Right renal pelvis (tissue), 4 donors: ENCODE results near the gene PA2G4. TPM values are rescaled to one million over a fixed set of nuclear protein-coding genes. Genes with fewer than 3 reads are reported as not detected.

Experiments
- DNase-seq, 4 donors: peaks; one replicate each; pipeline ENCODE4 v3.0.0-alpha.2; 2013; ENCODE audit warnings: low read depth in 4 of 4, low spot score in 3 of 4, missing footprints in 1 of 4
- polyA plus RNA-seq, 4 donors: library from polyadenylated mRNA; unstranded; fragments of 120-200 nt; gene quantifications; one replicate each; pipeline ENCODE4 v1.2.1, GENCODE V29; 2013; ENCODE audit not compliant: insufficient read length in 4 of 4

Gene PA2G4
- polyA plus RNA-seq, 4 donors, result 146 to 157 (median 151) TPM

GRCh38 chr12:56162468-56163290 is 58.3 kb downstream of the PA2G4 start:
- DNase-seq, result no peak

Other genes starting within 250 kb of the PA2G4 start
- 10 to 100 TPM; 33.6 to 41.2 (median 39.1) TPM for gene PYM1, start 176.7 kb upstream of the PA2G4 start, polyA plus RNA-seq
- 10 to 100 TPM; 13.9 to 23.4 (median 20.0) TPM for gene DGKA, start 173.4 kb upstream of the PA2G4 start, polyA plus RNA-seq
- 1 to 10 TPM; 2.1 to 3.5 (median 3.1) TPM for gene PMEL, start 138.5 kb upstream of the PA2G4 start, polyA plus RNA-seq
- gene CDK2, start 137.7 kb upstream of the PA2G4 start, polyA plus RNA-seq, result 10 to 100 TPM; 59.9 to 66.0 (median 63.7) TPM
- 100 to 1,000 TPM; 157 to 181 (median 171) TPM for gene RAB5B, start 130.5 kb upstream of the PA2G4 start, polyA plus RNA-seq
- 10 to 100 TPM; 44.3 to 52.8 (median 46.7) TPM for gene SUOX, start 107.3 kb upstream of the PA2G4 start, polyA plus RNA-seq
- gene IKZF4, start 83.5 kb upstream of the PA2G4 start, polyA plus RNA-seq, result 10 to 100 TPM; 15.4 to 18.5 (median 17.0) TPM
- gene RPS26, start 62.6 kb upstream of the PA2G4 start, polyA plus RNA-seq, result 100 to 1,000 TPM; 124 to 544 (median 254) TPM
- 10 to 100 TPM; 73.9 to 92.9 (median 83.1) TPM for gene ERBB3, start 24.4 kb upstream of the PA2G4 start, polyA plus RNA-seq
- gene RPL41, start 12.1 kb downstream of the PA2G4 start, polyA plus RNA-seq, result 1,000 to 10,000 TPM; 4,780 to 5,144 (median 4,856) TPM
- gene ZC3H10, start 13.7 kb downstream of the PA2G4 start, polyA plus RNA-seq, result 1 to 10 TPM; 6.5 to 7.4 (median 7.2) TPM
- gene ESYT1, start 23.7 kb downstream of the PA2G4 start, polyA plus RNA-seq, result 10 to 100 TPM; 71.0 to 84.0 (median 79.2) TPM
- 100 to 1,000 TPM; 157 to 173 (median 167) TPM for gene MYL6B, start 48.0 kb downstream of the PA2G4 start, polyA plus RNA-seq
- 1,000 to 10,000 TPM; 1,704 to 1,897 (median 1,779) TPM for gene MYL6, start 53.8 kb downstream of the PA2G4 start, polyA plus RNA-seq
- 100 to 1,000 TPM; 110 to 133 (median 130) TPM for gene SMARCC2, start 84.9 kb downstream of the PA2G4 start, polyA plus RNA-seq
- gene RNF41, start 117.4 kb downstream of the PA2G4 start, polyA plus RNA-seq, result 10 to 100 TPM; 43.5 to 45.8 (median 44.0) TPM
- gene NABP2, start 119.8 kb downstream of the PA2G4 start, polyA plus RNA-seq, result 10 to 100 TPM; 28.4 to 35.3 (median 31.8) TPM
- 10 to 100 TPM; 46.7 to 76.7 (median 52.3) TPM for gene SLC39A5, start 125.5 kb downstream of the PA2G4 start, polyA plus RNA-seq
- 10 to 100 TPM; 28.2 to 32.0 (median 30.3) TPM for gene ANKRD52, start 153.8 kb downstream of the PA2G4 start, polyA plus RNA-seq
- 10 to 100 TPM; 15.2 to 17.7 (median 16.9) TPM for gene COQ10A, start 162.4 kb downstream of the PA2G4 start, polyA plus RNA-seq
- gene CS, start 195.8 kb downstream of the PA2G4 start, polyA plus RNA-seq, result 100 to 1,000 TPM; 185 to 206 (median 202) TPM
- 100 to 1,000 TPM; 145 to 167 (median 153) TPM for gene CNPY2, start 211.4 kb downstream of the PA2G4 start, polyA plus RNA-seq
- gene PAN2, start 229.4 kb downstream of the PA2G4 start, polyA plus RNA-seq, result 100 to 1,000 TPM in 1 of 4 donors, 10 to 100 TPM in 3; 79.4 to 101 (median 82.0) TPM
- under 1 TPM; 0.49 to 1.00 (median 0.89) TPM for gene IL23A, start 234.3 kb downstream of the PA2G4 start, polyA plus RNA-seq